Measurements from ENCODE around the gene APOBEC3B. TPM values are rescaled to one million over a fixed set of nuclear protein-coding genes. Genes with fewer than 3 reads are reported as not detected.
"Not testable (repeated sequence)": the region's sequence is repeated elsewhere in the genome, so short reads cannot be mapped to it uniquely, and the experiment has no call there.

Gene APOBEC3B
- polyA plus RNA-seq, 1 donor = 1.4 TPM

GRCh38 chr22:38951734-38952133 is 30.4 kb upstream of the APOBEC3B start:
- DNase-seq (ENCODE audit: low read depth) = no peak

- DNase-seq (ENCODE audit: low read depth) = no peak
Observed at GRCh38 chr22:38952281-38952993, 29.7 kb upstream of the APOBEC3B start.

- DNase-seq (ENCODE audit: low read depth) = no peak
Observed at GRCh38 chr22:38953091-38953490, 29.1 kb upstream of the APOBEC3B start.

GRCh38 chr22:38953577-38954413 is 28.4 kb upstream of the APOBEC3B start:
- DNase-seq (ENCODE audit: low read depth) = no peak

GRCh38 chr22:38954414-38955043 is 27.6 kb upstream of the APOBEC3B start:
- DNase-seq (ENCODE audit: low read depth) = no peak

- no peak for DNase-seq (ENCODE audit: low read depth)
Observed at GRCh38 chr22:38955250-38955905, 26.8 kb upstream of the APOBEC3B start.

- no peak for DNase-seq (ENCODE audit: low read depth)
Observed at GRCh38 chr22:38955926-38956325, 26.2 kb upstream of the APOBEC3B start.

- DNase-seq (ENCODE audit: low read depth) = no peak
Observed at GRCh38 chr22:38956551-38956950, 25.6 kb upstream of the APOBEC3B start.

- no peak for DNase-seq (ENCODE audit: low read depth)
Observed at GRCh38 chr22:38957046-38957770, 24.9 kb upstream of the APOBEC3B start, which contains the start of gene APOBEC3A. Gene APOBEC3A, plus strand, starts transcription at chr22:38957609. Its CDS starts 83 bp downstream, at chr22:38957692.

- DNase-seq (ENCODE audit: low read depth) = no peak
Observed at GRCh38 chr22:38957808-38958650, 24.1 kb upstream of the APOBEC3B start.

- DNase-seq (ENCODE audit: low read depth) = not testable (repeated sequence)
Observed at GRCh38 chr22:38958651-38958943, 23.6 kb upstream of the APOBEC3B start.

GRCh38 chr22:38959590-38959989 is 22.6 kb upstream of the APOBEC3B start:
- no peak for DNase-seq (ENCODE audit: low read depth)

GRCh38 chr22:38960673-38961072 is 21.5 kb upstream of the APOBEC3B start:
- not testable (repeated sequence) for DNase-seq (ENCODE audit: low read depth)

GRCh38 chr22:38963291-38963738 is 18.8 kb upstream of the APOBEC3B start:
- not testable (repeated sequence) for DNase-seq (ENCODE audit: low read depth)

GRCh38 chr22:38963872-38964271 is 18.3 kb upstream of the APOBEC3B start:
- no peak for DNase-seq (ENCODE audit: low read depth)

- no peak for DNase-seq (ENCODE audit: low read depth)
Observed at GRCh38 chr22:38964306-38964705, 17.8 kb upstream of the APOBEC3B start.

- DNase-seq (ENCODE audit: low read depth) = no peak
Observed at GRCh38 chr22:38964989-38965388, 17.2 kb upstream of the APOBEC3B start.

GRCh38 chr22:38965614-38966379 is 16.4 kb upstream of the APOBEC3B start:
- no peak for DNase-seq (ENCODE audit: low read depth)

- no peak for DNase-seq (ENCODE audit: low read depth)
Observed at GRCh38 chr22:38966380-38966702, 15.8 kb upstream of the APOBEC3B start.

- no peak for DNase-seq (ENCODE audit: low read depth)
Observed at GRCh38 chr22:38966942-38967341, 15.2 kb upstream of the APOBEC3B start.
